IgD-negative memory B cell (primary cell): ENCODE measurements around the gene HSPA5. TPM values are rescaled to one million over a fixed set of nuclear protein-coding genes. Genes with fewer than 3 reads are reported as not detected.
A peak's percentile ranks its signal among the peaks of the same experiment; 100 is the strongest.
"Not testable (repeated sequence)": the region's sequence is repeated elsewhere in the genome, so short reads cannot be mapped to it uniquely, and the experiment has no call there.

ENCODE experiments used
- H3K27ac Mint-ChIP-seq, 3 donors: one replicate each; pipeline ENCODE4 v1.8.0; 2020 to 2022; ENCODE audit warnings: mild to moderate bottlenecking in 3 of 3, mixed read lengths in 3 of 3, moderate library complexity in 1 of 3
- H3K27me3 Mint-ChIP-seq: one replicate; pipeline ENCODE4 v1.8.0; 2021; ENCODE audit warnings: mixed read lengths
- H3K36me3 Mint-ChIP-seq: one replicate; pipeline ENCODE4 v1.8.0; 2020; ENCODE audit warnings: mild to moderate bottlenecking, mixed read lengths
- H3K4me1 Mint-ChIP-seq, 3 donors: one replicate each; pipeline ENCODE4 v1.8.0; 2020 to 2022; ENCODE audit warnings: mixed read lengths in 3 of 3, mild to moderate bottlenecking in 1 of 3
- H3K4me3 Mint-ChIP-seq, 4 donors: one replicate each; pipeline ENCODE4 v1.8.0; 2020 to 2022; ENCODE audit warnings: mild to moderate bottlenecking in 4 of 4, mixed read lengths in 4 of 4, moderate library complexity in 3 of 4
- H3K9me3 Mint-ChIP-seq, 3 donors: one replicate each; pipeline ENCODE4 v1.8.0; 2020 to 2021; ENCODE audit warnings: mixed read lengths in 3 of 3, mild to moderate bottlenecking in 1 of 3
- polyA plus RNA-seq: library from polyadenylated mRNA; unstranded; fragments of 300-500 nt; fragmentation: Illumina TruSeq; gene quantifications from one replicate; pipeline ENCODE4 v1.2.3, GENCODE V29; 2021

HSPA5 gene
- polyA plus RNA-seq, 1 donor from 2014 or later = 147 TPM

DNA sequence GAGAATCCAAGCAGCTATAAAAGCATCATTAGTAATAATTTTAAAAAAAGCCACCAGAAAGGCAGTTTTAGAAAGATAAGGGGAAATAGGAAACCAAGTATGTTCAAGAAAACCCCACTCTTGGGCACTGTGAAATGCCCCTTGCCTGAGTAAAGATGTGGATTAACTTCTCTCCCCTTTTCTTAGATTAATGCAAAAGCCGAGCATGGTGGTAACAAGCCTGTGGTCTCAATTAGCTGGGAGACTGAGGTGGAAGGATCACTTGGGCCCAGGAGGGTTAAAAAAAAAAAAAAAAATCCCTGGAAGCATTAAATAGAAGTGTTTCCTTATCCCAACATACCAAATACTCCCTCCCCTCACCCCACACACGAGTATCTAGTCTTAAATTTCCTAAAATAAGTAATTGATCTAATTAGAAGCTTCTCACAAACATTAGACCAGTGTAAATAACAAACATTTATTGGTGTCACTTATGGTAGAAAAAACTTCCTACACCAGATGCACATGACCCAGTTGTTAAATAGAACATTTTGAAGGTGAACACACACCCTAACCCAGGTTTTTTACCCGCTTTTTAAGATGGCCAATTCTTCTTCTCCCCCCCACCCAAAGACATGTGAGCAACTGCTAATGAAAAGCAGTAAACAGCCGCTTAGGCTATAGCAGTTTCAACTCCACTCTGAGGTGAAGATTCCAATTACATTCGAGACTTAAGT lies 5.2 kb downstream of the HSPA5 start:
- Mint-ChIP-seq H3K36me3 (peaks cover 10% of the 10 kb centered on the region), H3K9me3 (peaks cover 0 to 1% (median 0%) of the 10 kb centered on the region in 3 donors), H3K4me3 (peak overlapping the region in 3 of 4 donors; percentile 24 to 72 (median 41)), H3K27me3 (no peaks in the 10 kb centered on the region), H3K27ac (peak overlapping the region; percentile 36 to 80 (median 65)), H3K4me1 (peaks cover 33 to 36% (median 35%) of the 10 kb centered on the region in 3 donors)

DNA sequence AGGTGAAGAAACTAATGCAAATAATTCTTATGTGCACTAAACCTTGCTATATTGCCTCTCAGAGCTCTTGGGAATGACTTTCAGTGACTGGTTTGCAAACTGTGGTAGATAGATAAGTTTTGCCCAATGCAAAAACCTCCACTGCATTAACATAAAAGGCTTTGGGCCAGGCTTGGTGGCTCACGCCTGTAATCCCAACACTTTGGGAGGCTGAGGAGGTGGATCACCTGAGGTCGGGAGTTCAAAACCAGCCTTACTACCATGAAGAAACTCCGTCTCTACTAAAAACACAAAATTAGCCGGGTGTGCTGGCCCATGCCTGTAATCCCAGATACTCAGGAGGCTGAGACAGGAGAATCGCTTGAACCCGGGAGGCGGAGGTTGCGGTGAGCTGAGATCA lies 7.0 kb downstream of the HSPA5 start:
- H3K27ac Mint-ChIP-seq = peak overlapping the region in 1 of 3 donors; percentile 90
- peaks cover 26 to 33% (median 29%) of the 10 kb centered on the region in 3 donors for H3K4me1 Mint-ChIP-seq
- H3K27me3 Mint-ChIP-seq, H3K4me3 Mint-ChIP-seq, H3K36me3 Mint-ChIP-seq, H3K9me3 Mint-ChIP-seq: not testable (repeated sequence)

DNA sequence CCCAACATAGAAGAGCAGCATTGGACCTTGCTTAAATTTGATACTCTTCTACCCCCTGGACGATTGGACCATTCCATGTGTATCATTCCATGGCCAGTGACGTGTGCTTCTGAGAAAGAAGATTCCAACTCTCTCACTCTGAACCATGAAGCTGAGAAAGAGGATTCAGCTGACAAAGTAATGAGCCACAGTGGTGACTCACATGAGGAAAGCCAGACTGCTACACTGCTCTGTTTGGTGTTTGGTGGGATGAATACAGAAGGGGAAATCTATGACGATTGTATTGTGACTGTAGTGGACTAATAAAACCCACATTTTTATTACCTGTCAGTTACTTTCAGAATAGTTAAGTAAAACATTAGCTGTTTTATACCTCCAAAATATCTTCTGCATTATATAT lies 7.5 kb downstream of the HSPA5 start:
- H3K27me3 Mint-ChIP-seq = no peaks in the 10 kb centered on the region
- peak overlapping the region in 1 of 3 donors; percentile 90 for H3K27ac Mint-ChIP-seq

DNA sequence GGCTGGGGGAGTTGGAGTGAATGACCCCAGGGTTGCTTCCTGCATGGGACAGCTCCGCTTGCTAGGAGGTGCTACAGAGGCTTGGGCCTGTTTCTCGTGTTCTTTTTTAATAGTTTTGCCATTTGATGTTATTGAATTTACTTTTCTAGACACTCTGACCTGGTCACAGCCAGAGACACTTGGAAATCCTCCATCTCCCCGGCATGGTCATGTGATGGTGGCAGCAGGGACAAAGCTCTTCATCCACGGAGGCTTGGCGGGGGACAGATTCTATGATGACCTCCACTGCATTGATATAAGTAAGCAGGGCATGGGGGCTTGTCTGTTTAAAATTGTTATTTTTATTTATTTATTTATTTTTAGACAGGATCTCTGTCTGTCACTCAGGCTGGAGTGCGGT lies 13.4 kb downstream of the HSPA5 start:
- H3K27ac Mint-ChIP-seq = no peak overlapping the region
- no peak overlapping the region for H3K4me3 Mint-ChIP-seq
- H3K27me3 Mint-ChIP-seq = no peaks in the 10 kb centered on the region
- peaks cover 0 to 1% (median 0%) of the 10 kb centered on the region in 3 donors for H3K4me1 Mint-ChIP-seq
- peaks cover 0 to 1% (median 0%) of the 10 kb centered on the region in 3 donors for H3K9me3 Mint-ChIP-seq
- H3K36me3 Mint-ChIP-seq = no peaks in the 10 kb centered on the region

More for the DNA sequence above, 7.5 kb downstream of the HSPA5 start:
- peaks cover 22 to 28% (median 25%) of the 10 kb centered on the region in 3 donors for H3K4me1 Mint-ChIP-seq
- peaks cover 4% of the 10 kb centered on the region for H3K36me3 Mint-ChIP-seq
- H3K4me3 Mint-ChIP-seq = no peak overlapping the region
- H3K9me3 Mint-ChIP-seq = peaks cover 0 to 1% (median 0%) of the 10 kb centered on the region in 3 donors

DNA sequence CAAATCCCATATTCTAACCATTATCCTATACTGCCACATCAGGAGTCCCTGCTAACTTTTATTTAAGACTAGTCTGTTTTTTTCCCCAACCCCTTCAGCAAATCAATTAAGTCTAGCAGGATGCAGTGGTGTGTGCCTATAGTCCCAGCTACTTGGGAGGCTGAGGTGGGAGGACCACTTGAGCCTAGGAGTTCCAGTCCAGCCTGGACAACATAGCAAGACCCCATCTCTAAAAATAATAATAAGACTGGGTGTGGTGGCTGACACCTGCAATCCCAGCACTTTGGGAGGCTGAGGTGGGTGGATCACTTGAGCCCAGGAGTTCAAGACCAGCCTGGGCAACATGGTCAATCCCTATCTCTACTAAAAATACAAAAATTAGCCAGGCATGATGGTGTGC lies 16.3 kb downstream of the HSPA5 start:
- not testable (repeated sequence) for H3K27ac Mint-ChIP-seq, H3K4me1 Mint-ChIP-seq, H3K9me3 Mint-ChIP-seq, H3K27me3 Mint-ChIP-seq, H3K36me3 Mint-ChIP-seq
- peak overlapping the region in 1 of 4 donors; percentile 55 for H3K4me3 Mint-ChIP-seq

DNA sequence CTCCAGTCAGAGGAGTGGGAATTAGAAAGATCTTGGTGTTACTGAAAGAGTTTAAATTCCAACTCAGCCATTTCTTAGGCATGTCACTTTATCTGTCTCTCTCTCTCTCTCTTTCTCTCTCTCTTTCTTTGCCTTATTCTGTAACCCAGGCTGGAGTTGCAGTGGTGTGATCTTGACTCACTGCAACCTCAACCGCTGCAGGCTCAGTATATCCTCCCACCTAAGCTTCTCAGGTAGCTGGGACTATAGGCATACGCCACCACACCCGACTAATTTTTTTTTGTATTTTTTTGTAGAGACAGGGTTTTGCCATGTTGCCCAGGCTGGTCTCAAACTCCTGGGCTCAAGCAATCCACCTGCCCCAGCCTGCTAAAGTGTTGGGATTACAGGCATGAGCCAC lies 22.5 kb downstream of the HSPA5 start:
- peaks cover 0 to 6% (median 4%) of the 10 kb centered on the region in 3 donors for H3K4me1 Mint-ChIP-seq
- peaks cover 0 to 2% (median 0%) of the 10 kb centered on the region in 3 donors for H3K9me3 Mint-ChIP-seq
- no peak overlapping the region for H3K4me3 Mint-ChIP-seq
- no peak overlapping the region for H3K27ac Mint-ChIP-seq
- peaks cover 5% of the 10 kb centered on the region for H3K36me3 Mint-ChIP-seq
- H3K27me3 Mint-ChIP-seq = no peaks in the 10 kb centered on the region

DNA sequence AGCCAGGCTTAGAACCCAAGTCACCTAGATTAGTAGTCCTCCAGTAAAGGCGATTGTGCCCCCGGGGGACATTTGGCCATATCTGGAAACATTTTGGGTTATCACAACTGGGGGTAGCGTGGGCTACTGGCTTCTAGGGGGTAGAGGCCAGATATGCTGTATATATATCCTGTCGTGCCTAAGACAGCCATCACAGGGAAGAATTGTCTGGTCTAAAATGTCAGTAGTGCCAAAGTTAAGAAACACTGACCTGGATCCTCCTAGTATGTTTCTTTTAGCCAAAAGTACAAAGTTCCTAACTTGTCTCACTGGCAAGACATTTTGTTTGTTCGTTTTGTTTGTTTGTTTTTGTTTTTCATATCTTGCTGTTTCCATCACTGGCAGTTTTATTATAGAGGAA lies 27.0 kb downstream of the HSPA5 start:
- peaks cover 0 to 2% (median 0%) of the 10 kb centered on the region in 3 donors for H3K9me3 Mint-ChIP-seq

DNA sequence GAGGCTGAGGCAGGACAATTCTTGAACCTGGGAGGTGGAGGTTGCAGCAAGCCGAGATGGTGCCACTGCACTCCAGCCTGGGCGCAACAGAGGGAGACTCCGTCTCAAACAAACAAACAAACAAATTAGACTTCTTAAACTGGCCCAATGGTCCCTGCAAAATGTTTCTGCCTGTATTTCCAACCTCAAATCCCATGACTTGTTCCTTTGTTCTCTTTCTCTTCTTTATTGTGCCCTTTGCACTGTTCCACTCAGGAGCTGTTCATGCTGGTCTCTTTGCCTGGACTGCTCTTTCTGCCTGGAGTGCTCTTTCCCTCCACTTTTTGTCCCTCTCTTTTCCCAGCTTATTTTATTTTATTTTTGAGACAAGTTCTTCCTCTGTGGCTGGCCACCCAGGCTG lies 36.7 kb downstream of the HSPA5 start:
- no peaks in the 10 kb centered on the region for H3K9me3 Mint-ChIP-seq
- H3K27ac Mint-ChIP-seq = peak overlapping the region in 1 of 3 donors; percentile 26
- H3K4me1 Mint-ChIP-seq = peaks cover 4 to 14% (median 10%) of the 10 kb centered on the region in 3 donors
- H3K36me3 Mint-ChIP-seq = peaks cover 9% of the 10 kb centered on the region
- H3K4me3 Mint-ChIP-seq = peak overlapping the region in 1 of 4 donors; percentile 5
- no peaks in the 10 kb centered on the region for H3K27me3 Mint-ChIP-seq

More for the DNA sequence above, 27.0 kb downstream of the HSPA5 start:
- H3K4me1 Mint-ChIP-seq = peaks cover 0 to 6% (median 4%) of the 10 kb centered on the region in 3 donors
- H3K27ac Mint-ChIP-seq = no peak overlapping the region
- no peak overlapping the region for H3K4me3 Mint-ChIP-seq
- peaks cover 5% of the 10 kb centered on the region for H3K36me3 Mint-ChIP-seq
- H3K27me3 Mint-ChIP-seq = no peaks in the 10 kb centered on the region

DNA sequence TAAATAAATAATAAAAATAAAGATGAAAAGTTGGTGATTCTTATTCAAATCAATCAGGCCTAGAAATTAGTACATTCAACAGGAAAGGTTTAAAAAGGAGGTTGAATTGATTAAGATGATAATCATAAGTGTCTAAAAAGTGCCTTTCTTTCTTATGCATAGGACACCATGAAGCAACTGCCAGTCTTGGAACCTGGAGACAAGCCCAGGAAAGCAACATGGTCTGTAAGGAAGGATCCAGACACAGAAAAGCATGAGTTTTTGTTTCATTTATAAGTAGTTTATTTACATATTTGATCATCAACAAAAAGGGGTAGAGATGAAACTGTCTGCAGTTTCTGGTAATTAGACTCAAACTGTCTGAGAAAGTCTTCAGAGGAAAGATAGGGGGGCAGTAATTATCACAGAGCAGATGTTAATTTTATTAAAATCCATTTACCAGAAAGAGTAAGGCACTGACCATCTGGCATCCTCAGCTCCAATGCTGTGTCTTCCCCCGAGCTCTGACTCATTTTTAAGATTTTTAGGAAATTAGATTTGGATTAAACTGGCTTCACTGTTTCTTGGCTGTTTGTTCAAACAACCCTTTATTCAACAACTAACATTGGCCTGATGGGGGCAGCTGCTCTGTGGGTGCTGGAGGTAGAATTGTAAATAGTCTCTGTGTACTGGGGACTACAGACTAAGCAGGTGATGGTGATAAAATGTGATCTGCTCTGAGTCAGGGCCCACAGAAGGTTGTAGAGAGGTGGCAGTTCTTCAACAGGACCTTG lies 38.1 kb downstream of the HSPA5 start:
- peaks cover 5 to 18% (median 12%) of the 10 kb centered on the region in 3 donors for H3K4me1 Mint-ChIP-seq
- peak overlapping the region in 1 of 3 donors; percentile 76 for H3K27ac Mint-ChIP-seq
- H3K27me3 Mint-ChIP-seq = no peaks in the 10 kb centered on the region
- H3K36me3 Mint-ChIP-seq = peaks cover 5% of the 10 kb centered on the region
- peak overlapping the region in 1 of 4 donors; percentile 20 for H3K4me3 Mint-ChIP-seq
- no peaks in the 10 kb centered on the region for H3K9me3 Mint-ChIP-seq

DNA sequence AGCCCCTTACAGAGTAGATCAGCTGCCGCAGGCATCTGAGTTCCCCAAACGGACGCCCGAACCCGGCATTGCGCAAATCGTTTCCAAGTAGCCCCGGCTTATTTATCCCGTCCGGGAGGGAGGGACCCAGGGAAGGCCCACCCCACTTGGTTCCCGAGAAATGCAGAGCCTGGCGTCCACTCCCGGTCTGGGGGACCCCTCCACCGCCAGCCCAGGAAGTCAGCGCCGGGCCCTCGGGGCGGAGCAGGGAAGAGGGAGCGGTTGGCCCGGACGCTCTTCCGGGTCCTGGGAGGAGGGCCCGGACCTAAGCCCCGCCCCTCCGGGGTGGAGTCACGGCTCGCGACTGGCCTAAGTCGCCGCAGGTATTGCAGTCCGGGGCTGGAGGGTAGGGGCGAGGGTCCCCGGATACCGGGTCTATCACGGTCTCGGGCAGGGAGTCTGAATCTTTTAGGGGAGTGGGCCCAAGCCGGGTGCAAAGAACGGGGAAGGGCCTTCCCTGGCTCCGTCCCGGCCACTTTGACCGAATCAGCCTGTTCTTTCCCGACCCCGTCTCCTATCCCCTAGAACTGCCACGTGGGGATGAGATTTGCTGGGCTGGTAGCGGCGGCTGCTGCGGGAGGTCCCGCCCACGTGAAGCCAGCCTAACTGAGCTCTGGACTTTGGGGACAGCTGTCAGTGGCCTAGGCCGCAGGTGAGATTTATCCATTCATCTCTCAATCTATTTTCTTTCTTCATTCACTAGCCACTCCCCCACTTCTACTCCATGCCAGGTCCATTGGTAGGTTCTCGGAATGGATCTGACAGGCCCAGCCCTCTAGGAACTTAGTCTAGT lies 40.7 kb downstream of the HSPA5 start, which contains the start of gene RABEPK:
TSS of gene RABEPK (plus strand) at position 327 of the 832 bp plus-strand sequence. CDS start 2,472 bp downstream, outside the sequence.
- Mint-ChIP-seq H3K9me3 (no peaks in the 10 kb centered on the region), H3K27me3 (no peaks in the 10 kb centered on the region), H3K4me1 (peaks cover 10 to 23% (median 20%) of the 10 kb centered on the region in 3 donors), H3K27ac (peak within 1 kb of the TSS; percentile 96 to 98 (median 97)), H3K4me3 (peak within 1 kb of the TSS; percentile 92 to 98 (median 96)), H3K36me3 (peaks cover 3% of the 10 kb centered on the region)

DNA sequence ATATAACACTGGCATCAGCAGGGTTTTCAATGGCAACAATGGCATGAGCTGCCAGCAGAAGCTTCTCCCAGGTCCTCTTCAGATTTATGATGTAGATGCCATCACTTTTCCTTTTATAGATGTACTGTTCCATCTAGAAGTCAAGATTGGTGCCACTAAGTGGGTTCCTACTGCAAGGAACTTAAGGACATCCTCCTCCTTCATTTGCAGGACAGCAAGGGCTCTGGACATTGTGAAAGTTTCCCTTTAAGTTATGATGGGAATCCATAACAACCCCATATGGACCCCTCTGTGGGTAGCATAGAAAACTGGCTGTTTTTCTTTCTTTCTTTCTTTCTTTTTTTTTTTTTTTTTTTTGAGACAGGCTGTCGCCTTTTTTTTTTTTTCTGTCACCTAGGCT lies 45.6 kb downstream of the HSPA5 start:
- peak overlapping the region in 1 of 3 donors; percentile 53 for H3K27ac Mint-ChIP-seq
- H3K4me1 Mint-ChIP-seq = peaks cover 12 to 25% (median 18%) of the 10 kb centered on the region in 3 donors
- H3K27me3 Mint-ChIP-seq, H3K9me3 Mint-ChIP-seq, H3K36me3 Mint-ChIP-seq: not testable (repeated sequence)
- peak overlapping the region in 3 of 4 donors; percentile 52 to 88 (median 80) for H3K4me3 Mint-ChIP-seq

DNA sequence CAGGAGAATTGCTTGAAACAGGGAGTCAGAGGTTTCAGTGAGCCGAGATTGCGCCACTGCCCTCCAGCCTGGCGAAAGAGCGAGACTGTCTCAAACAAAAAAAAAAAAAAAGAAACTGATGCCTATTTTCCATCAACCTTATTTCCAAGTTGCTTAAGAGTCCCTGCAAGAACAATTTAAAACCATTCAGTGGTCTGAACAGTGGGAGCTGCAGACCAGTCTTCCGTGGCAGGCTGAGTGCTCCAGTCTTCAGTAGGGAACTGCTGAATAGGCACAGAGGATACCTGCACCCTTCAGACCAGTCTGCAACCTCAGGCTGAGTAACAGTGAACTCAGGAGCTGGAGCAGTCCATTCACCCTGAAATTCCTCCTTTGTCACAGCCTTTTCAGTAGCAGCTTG lies 46.7 kb downstream of the HSPA5 start:
- not testable (repeated sequence) for H3K9me3 Mint-ChIP-seq, H3K36me3 Mint-ChIP-seq, H3K27me3 Mint-ChIP-seq
- Mint-ChIP-seq H3K4me1 (peaks cover 12 to 25% (median 24%) of the 10 kb centered on the region in 3 donors), H3K4me3 (peak overlapping the region; percentile 16 to 88 (median 66)), H3K27ac (peak overlapping the region; percentile 46 to 91 (median 58))

DNA sequence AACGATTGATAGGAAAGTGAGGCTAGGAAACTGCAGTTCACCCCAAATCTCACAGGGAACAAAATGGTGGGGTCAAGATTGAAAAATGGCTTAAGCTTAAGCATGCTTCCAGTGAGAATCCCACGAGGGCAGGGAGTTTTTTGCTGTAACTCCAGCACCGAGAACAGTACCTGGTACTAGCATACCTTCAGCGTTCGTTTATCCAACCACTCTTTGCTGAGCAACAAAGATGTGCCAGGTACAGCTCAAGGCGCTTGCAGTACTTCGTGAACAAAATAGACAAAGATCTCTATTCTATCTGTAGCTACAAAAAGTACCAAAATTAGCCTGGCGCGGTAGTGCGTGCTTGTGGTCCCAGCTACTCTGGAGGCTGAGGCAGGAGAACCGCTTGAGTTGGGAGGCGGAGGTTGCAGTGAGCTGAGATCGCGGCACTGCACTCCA lies 50.8 kb downstream of the HSPA5 start:
- H3K9me3 Mint-ChIP-seq = no peaks in the 10 kb centered on the region
- H3K4me1 Mint-ChIP-seq = peaks cover 13 to 22% (median 22%) of the 10 kb centered on the region in 3 donors
- peak overlapping the region; percentile 93 to 98 (median 98) for H3K4me3 Mint-ChIP-seq
- peak overlapping the region; percentile 63 to 94 (median 91) for H3K27ac Mint-ChIP-seq
- no peaks in the 10 kb centered on the region for H3K36me3 Mint-ChIP-seq
- no peaks in the 10 kb centered on the region for H3K27me3 Mint-ChIP-seq
